Duodenal mucosa (tissue), 2 donors: ENCODE results near the gene PLXNA3.

Experiments used
- H3K27ac ChIP-seq: one replicate; pipeline ENCODE4 v1.7.0; 2013; ENCODE audit warnings: low read depth, low read length
- H3K27me3 ChIP-seq, 2 donors: one replicate each; pipeline ENCODE4 v1.7.0; 2013; ENCODE audit warnings: low read length in 2 of 2, control low read depth in 1 of 2; ENCODE audit not compliant: insufficient read depth in 2 of 2, control insufficient read depth in 1 of 2
- H3K36me3 ChIP-seq, 2 donors: one replicate each; pipeline ENCODE4 v1.7.0; 2013; ENCODE audit warnings: low read length in 2 of 2, control low read depth in 1 of 2; ENCODE audit not compliant: insufficient read depth in 2 of 2, control insufficient read depth in 1 of 2
- H3K4me1 ChIP-seq, 2 donors: one replicate each; pipeline ENCODE4 v1.7.0; 2013; ENCODE audit warnings: low read length in 2 of 2, control low read depth in 1 of 2; ENCODE audit not compliant: insufficient read depth in 2 of 2, control insufficient read depth in 1 of 2
- H3K4me3 ChIP-seq, 2 donors: one replicate each; pipeline ENCODE4 v1.7.0; 2013; ENCODE audit warnings: low read length in 2 of 2, low read depth in 1 of 2
- H3K9ac ChIP-seq, 2 donors: one replicate each; pipeline ENCODE4 v1.7.0; 2013; ENCODE audit warnings: low read length in 2 of 2, low read depth in 1 of 2
- H3K9me3 ChIP-seq, 2 donors: one replicate each; pipeline ENCODE4 v1.7.0; 2013; ENCODE audit warnings: low read length in 2 of 2, control low read depth in 1 of 2; ENCODE audit not compliant: control insufficient read depth in 1 of 2

PLXNA3 gene

DNA sequence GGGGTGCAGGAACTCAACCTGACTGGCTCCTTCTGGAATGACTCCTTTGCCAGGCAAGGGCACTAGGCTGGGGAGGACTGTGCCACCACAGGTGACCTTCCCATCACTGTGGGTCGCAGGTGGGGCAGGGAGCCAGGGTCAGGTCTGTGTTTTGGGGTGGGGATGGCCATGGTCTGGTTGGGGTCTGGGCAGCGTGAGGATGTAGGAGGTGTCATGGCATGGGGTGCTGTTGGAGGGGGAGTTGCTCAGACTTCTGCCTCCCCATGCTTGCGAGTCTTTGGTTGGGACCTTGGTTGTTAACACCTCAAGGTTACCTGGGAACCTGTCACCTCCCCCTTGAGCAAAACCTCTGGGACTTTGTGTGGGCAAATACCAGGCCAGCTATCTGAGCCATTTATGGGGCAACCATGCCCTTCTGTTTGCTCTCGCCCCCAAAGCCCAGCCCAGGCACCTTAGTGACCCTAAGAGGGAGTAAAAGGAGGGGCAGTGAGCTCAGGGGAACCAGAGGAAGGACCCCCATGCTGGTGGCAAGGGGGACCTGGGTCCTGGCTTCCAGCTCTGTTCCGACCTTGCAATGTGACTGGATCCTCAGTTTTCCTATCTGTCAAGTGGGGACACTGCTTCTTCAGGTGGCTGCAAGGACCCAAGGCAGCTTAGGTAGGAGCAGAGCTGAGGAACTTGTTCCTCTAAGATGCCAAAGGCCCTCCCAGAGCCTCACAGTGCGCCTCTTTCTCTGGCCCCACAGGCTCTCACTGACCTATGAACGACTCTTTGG is 23.5 kb upstream of the PLXNA3 start:
- Histone ChIP-seq H3K4me1 (peaks cover 15 to 25% of the 10 kb centered on the region in 2 donors), H3K36me3 (peaks cover 9 to 34% of the 10 kb centered on the region in 2 donors), H3K27ac (no peak overlapping the region), H3K27me3 (no peaks in the 10 kb centered on the region), H3K9ac (no peak overlapping the region), H3K4me3 (no peak overlapping the region), H3K9me3 (no peaks in the 10 kb centered on the region)

DNA sequence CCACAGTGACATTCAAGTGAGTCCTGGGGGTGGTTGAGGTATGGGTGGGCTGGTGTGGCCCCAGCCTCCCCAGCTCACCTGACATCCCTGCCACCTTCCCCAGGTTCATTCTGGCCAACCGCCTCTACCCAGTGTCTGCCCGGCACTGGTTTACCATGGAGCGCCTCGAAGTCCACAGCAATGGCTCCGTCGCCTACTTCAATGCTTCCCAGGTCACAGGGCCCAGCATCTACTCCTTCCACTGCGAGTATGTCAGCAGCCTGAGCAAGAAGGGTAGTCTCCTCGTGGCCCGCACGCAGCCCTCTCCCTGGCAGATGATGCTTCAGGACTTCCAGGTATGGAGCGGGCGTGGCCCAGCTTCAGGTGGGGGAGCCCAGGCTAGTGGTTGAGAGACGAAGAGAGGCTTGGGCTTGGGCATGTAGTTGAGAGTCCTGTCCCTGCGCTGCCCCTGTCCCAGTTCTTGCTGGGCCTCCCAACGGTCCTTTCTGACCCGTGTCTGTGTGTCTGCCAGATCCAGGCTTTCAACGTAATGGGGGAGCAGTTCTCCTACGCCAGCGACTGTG is 22.8 kb upstream of the PLXNA3 start:
- H3K4me3 ChIP-seq: no peak overlapping the region
- H3K27ac ChIP-seq: no peak overlapping the region
- no peaks in the 10 kb centered on the region for H3K9me3 ChIP-seq
- peaks cover 9 to 36% of the 10 kb centered on the region in 2 donors for H3K36me3 ChIP-seq
- no peak overlapping the region for H3K9ac ChIP-seq
- H3K4me1 ChIP-seq: peaks cover 12 to 22% of the 10 kb centered on the region in 2 donors
- H3K27me3 ChIP-seq: no peaks in the 10 kb centered on the region

DNA sequence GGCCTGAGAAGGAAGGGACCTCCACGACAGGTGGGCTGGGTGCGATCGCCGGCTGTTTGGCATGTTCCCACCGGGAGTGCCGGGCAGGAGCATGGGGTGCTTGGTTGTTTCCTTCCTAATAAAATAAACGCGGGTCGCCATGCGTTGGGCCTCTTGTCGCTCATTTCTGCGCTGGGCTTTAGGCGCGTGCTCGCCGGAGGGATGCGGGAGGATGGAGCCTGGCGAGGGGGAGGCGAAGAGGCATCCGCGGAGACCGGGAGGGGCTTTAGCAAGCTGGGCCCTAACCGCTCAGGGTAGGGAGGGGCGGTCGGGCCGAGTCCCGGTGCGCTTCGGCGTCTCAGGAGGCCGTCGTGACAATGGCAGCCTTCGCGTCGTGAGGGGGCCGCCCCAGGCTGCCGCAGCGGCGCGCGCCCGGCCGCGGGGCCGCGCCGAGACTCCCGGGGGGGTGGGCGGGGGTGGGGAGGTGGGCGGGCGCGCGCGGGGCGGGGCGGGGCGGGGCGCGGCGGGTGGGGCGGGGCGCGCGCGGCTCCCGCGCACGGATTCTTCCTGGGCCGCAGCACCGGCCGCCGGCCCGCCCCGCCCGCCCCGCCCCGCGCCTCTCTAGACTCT is 21.6 kb upstream of the PLXNA3 start:
- Histone ChIP-seq H3K9ac (peak overlapping the region; percentile 18 to 33), H3K4me3 (peak overlapping the region; percentile 50 to 54), H3K36me3 (peaks cover 12 to 42% of the 10 kb centered on the region in 2 donors), H3K4me1 (peaks cover 9 to 15% of the 10 kb centered on the region in 2 donors), H3K27me3 (no peaks in the 10 kb centered on the region), H3K9me3 (no peaks in the 10 kb centered on the region), H3K27ac (peak overlapping the region; percentile 56)

DNA sequence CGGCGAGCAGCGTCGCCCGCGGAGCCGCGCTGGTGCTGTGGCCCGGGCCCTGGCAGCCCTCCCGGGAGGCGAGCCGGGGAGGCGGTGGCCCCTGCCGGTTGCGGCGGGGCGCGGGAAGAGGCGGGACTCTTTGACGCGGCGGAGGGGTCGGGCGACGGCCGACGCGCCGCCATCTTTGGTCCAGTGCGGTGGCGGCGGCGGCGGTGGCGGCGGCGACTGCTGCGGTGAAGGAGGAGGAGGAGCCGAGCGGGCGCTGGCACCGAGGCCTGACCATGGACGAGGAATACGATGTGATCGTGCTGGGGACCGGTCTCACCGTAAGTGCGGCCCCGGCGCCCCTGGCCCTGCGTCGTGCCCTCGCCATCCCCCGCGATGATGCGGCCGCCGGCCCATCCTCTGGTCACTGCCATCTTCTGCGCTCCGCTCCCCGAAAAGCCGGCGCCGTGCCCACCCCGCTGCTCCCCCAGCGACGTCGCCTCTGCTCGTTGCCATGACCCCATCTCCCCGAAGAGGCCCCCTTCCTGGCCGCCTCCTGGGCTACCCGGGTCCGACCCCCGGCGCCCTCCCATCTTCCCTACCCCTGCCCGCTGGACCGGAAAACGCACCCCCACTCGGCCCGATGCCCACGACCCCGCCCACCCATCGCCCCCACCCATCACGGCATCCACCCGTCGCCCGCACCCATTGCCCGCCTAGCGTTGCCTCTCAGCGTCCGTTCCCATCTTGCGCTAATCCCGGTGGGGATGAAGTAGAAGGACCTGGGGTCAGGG is 20.9 kb upstream of the PLXNA3 start, which contains the start of gene GDI1:
GDI1 (plus strand) TSS at position 172 of the 770 bp plus-strand sequence; CDS start at position 273, 101 bp downstream.
- H3K4me3 ChIP-seq: peak within 1 kb of the TSS; percentile 65 to 76
- H3K36me3 ChIP-seq: peaks cover 8 to 46% of the 10 kb centered on the region in 2 donors

DNA sequence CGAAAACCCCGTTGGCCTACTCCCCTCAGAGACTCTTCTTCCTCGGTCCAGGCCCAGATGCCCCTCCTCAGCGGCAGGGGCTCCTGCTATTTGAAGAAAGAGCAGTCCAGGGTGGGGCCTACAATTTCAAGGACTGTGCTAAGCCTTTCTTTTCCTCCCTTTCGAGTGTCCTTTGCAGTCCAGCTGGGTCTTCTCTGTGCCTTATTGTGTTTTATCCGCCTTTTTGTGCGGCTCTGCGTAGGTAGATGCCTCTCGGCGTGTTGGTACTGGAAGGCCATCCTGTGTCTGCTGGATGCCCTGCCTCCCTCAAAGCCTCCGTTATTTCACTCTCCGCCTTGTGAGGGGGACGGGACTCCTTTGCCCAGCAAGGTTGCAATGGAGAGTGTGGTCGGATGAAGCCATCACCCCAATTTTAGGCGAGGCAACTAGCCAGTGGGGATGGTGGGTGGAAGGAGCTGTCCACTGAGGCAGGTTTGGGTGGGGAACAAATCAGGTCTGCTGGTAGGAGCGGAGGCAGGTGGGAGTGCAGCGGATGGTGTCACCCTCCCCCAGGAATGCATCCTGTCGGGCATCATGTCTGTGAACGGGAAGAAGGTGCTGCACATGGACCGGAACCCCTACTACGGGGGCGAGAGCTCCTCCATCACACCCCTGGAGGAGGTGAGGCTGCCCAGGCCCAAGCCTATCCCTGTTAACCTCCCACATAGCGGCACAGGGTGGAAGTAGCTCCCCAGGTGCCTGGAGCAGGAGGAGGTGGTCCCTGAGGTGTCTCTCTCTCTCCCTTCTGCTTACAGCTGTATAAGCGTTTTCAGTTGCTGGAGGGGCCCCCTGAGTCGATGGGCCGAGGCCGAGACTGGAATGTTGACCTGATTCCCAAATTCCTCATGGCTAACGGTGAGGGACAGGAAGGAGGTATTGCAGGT is 19.8 kb upstream of the PLXNA3 start:
- Histone ChIP-seq H3K27me3 (no peaks in the 10 kb centered on the region), H3K4me1 (peaks cover 9 to 15% of the 10 kb centered on the region in 2 donors), H3K9me3 (no peaks in the 10 kb centered on the region), H3K36me3 (peaks cover 8 to 41% of the 10 kb centered on the region in 2 donors), H3K9ac (peak overlapping the region; percentile 15 to 51), H3K4me3 (peak overlapping the region; percentile 65 to 76), H3K27ac (no peak overlapping the region)

More for the DNA sequence above, 20.9 kb upstream of the PLXNA3 start, which contains the start of gene GDI1:
- Histone ChIP-seq H3K4me1 (peaks cover 9 to 15% of the 10 kb centered on the region in 2 donors), H3K27me3 (no peaks in the 10 kb centered on the region), H3K27ac (peak within 1 kb of the TSS; percentile 56), H3K9me3 (no peaks in the 10 kb centered on the region), H3K9ac (peak within 1 kb of the TSS; percentile 51 to 76)

DNA sequence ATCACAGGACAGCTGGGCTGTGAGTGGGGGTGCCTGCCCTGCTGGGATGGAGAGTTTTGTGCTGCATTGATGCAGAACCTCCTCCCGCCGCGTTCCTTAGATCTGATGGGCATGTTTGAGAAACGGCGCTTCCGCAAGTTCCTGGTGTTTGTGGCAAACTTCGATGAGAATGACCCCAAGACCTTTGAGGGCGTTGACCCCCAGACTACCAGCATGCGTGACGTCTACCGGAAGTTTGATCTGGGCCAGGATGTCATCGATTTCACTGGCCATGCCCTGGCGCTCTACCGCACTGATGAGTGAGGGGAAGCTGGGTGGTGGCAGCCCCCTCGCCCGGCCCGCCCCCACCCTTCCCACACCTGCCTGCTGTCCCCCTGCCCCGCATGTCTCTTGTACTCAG is 18.2 kb upstream of the PLXNA3 start:
- Histone ChIP-seq H3K4me3 (no peak overlapping the region), H3K9me3 (no peaks in the 10 kb centered on the region), H3K27me3 (no peaks in the 10 kb centered on the region), H3K9ac (no peak overlapping the region), H3K4me1 (peaks cover 18 to 19% of the 10 kb centered on the region in 2 donors), H3K27ac (no peak overlapping the region), H3K36me3 (peaks cover 8 to 27% of the 10 kb centered on the region in 2 donors)

DNA sequence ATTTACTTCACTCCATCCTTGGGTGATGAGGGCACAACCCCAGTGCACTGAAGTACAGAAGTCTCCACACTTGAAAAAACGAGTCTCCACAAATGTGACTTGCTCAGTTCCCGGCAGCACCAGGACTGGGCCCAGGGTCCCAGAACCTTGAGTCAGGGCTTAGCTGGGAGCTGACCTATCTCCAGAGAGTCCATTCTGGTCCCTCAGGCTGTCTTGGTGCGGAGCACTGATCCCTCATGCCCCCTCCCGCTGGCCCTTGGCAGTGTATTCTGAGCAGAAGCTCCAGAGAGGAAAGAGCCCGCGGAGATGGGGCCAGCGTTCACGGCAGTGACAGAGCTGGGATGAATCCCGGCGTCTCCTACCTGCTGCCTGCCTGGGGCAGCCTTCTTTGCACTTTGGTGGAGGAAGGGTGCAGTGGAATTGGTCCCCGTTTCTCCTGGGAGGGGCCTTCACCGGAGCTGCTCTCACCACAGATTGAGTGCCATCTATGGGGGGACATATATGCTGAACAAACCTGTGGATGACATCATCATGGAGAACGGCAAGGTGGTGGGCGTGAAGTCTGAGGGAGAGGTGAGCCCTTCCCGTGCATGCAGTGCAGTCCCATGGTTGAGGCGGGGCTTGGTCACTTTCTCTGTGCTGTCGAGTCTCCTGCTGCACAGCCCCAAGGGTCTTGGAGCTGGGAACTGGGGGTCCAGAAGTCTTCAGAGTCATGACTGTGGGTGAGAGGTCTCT is 17.3 kb upstream of the PLXNA3 start:
- Histone ChIP-seq H3K4me1 (peaks cover 23 to 27% of the 10 kb centered on the region in 2 donors), H3K4me3 (no peak overlapping the region), H3K9ac (no peak overlapping the region), H3K27me3 (no peaks in the 10 kb centered on the region), H3K9me3 (no peaks in the 10 kb centered on the region), H3K27ac (no peak overlapping the region), H3K36me3 (peaks cover 8 to 18% of the 10 kb centered on the region in 2 donors)

DNA sequence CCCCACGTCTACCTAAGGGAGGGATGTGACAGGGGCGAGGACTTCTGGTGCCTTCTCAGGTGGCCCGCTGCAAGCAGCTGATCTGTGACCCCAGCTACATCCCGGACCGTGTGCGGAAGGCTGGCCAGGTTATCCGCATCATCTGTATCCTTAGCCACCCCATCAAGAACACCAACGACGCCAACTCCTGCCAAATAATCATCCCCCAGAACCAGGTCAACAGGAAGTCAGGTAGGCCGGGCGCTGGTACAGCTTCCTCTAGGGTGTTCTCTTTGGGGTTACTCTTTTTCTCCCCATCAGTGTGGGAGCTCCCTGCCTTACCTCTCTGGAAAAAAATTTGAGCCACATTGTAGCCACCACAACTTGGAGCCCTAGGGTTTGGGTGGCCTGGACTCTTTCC is 16.5 kb upstream of the PLXNA3 start:
- Histone ChIP-seq H3K9ac (no peak overlapping the region), H3K4me1 (peaks cover 23 to 27% of the 10 kb centered on the region in 2 donors), H3K27ac (no peak overlapping the region), H3K9me3 (no peaks in the 10 kb centered on the region), H3K27me3 (no peaks in the 10 kb centered on the region), H3K4me3 (no peak overlapping the region), H3K36me3 (peaks cover 8 to 19% of the 10 kb centered on the region in 2 donors)
